ENCODE results near the gene IL37. TPM values are rescaled to one million over a fixed set of nuclear protein-coding genes. Genes with fewer than 3 reads are reported as not detected.

Gene IL37
- total and polyA plus RNA-seq, 9 donors: not detected

DNA sequence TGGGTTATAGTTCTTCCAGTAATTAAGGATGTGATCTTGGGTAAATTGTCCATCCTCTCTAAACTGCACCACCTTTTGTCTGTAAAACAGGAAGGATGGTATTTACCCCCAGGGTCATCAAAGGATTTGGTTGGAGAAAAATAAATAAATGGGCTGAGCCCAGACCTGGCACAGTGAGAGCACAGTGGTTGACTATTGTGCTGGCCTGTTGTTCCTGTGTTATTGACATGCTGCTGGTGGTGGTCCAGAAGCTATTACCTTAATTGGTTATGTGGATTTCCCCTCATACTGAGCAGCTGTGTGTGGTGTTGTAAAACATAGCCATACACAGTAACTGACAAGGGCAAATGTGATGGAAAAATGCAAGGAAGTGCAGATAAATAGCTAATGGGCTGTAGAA is 746 bp upstream of the IL37 start:
- H3K27ac ChIP-seq (ENCODE audit: low read length): no peak overlapping the region
- DNase-seq: no peak
- no peaks in the 10 kb centered on the region for H3K9me3 ChIP-seq (replicated peaks; ENCODE audit: control insufficient read depth, low read depth, low read length)
- no peaks in the 10 kb centered on the region for H3K36me3 ChIP-seq (ENCODE audit: control insufficient read depth, insufficient read depth, low read length)
- no peak overlapping the region for H3K4me3 ChIP-seq (ENCODE audit: low read length)
- H3K4me1 ChIP-seq (ENCODE audit: control insufficient read depth, insufficient read depth, low read length): no peaks in the 10 kb centered on the region
- no peaks in the 10 kb centered on the region for H3K27me3 ChIP-seq (ENCODE audit: control insufficient read depth, insufficient read depth, low read length)

DNA sequence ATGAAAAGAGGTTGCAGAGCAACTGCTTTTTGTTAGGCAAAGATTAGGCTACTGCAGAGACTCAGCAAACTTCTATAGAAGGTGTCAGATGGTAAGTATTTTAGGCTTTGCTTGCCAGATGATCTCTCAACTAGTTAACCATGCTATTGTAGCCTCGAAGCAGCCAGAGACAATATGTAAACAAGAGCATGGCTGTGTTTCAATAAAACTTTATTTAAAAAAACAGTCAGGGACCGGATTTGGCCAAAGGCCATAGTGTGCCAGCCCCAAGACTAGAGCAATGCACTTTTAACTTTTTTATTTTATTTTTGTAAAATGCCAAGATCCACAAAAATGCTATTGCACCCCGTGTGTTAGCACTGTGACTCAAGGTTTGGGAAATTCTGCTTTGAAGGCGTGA is 1.4 kb downstream of the IL37 start:
- Histone ChIP-seq H3K36me3 (ENCODE audit: control insufficient read depth, insufficient read depth, low read length) (no peaks in the 10 kb centered on the region), H3K27me3 (ENCODE audit: control insufficient read depth, insufficient read depth, low read length) (no peaks in the 10 kb centered on the region), H3K4me1 (ENCODE audit: control insufficient read depth, insufficient read depth, low read length) (no peaks in the 10 kb centered on the region), H3K9me3 (replicated peaks; ENCODE audit: control insufficient read depth, low read depth, low read length) (no peaks in the 10 kb centered on the region), H3K4me3 (ENCODE audit: low read length) (no peak overlapping the region), H3K27ac (ENCODE audit: low read length) (no peak overlapping the region)
- 100% methylated on average over 2 of the region's 4 CpGs for WGBS (ENCODE audit: insufficient coverage)
- DNase-seq: no peak

DNA sequence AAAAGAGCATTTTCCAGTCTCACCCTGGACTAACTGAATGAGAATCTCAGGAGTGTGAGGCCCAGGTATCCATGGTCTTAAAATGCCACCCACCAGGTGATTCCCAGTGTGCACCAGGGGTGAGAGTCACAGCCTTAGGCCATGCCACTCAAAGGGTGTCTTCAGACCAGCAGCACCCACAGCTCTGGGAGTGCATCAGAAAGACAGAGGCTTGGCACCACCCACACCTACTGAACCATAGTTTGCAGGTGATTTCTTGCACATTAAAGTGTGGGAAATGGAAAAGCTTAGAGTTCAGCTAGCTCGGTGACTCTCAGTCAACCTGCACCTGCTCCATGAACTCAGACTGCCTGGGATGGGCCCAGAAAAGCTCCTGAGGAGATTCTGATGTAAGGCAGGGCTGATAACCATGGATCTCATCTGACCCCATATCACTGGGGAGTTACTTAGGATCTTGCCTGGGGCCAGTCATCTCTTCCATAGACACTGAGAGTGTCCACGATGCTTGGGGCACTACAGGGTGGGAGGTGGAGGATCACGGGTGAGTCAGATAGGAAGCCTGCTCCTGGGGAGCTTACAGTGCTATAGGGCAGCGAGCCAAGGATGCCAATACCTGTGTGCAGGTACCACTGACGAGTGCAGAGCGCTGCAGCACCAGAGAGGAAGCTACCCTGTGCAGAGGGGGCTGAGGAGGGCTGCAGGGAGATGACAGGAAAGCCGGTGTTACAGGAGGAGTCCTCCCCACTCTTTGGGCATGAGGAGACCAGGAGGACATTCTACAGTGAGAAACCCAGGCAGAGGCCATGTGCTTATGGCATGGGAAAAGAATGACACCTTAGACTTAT is 4.6 kb downstream of the IL37 start:
- Histone ChIP-seq H3K36me3 (ENCODE audit: control insufficient read depth, insufficient read depth, low read length) (no peaks in the 10 kb centered on the region), H3K4me1 (ENCODE audit: control insufficient read depth, insufficient read depth, low read length) (no peaks in the 10 kb centered on the region), H3K4me3 (ENCODE audit: low read length) (no peak overlapping the region), H3K27ac (ENCODE audit: low read length) (no peak overlapping the region), H3K9me3 (replicated peaks; ENCODE audit: control insufficient read depth, low read depth, low read length) (no peaks in the 10 kb centered on the region), H3K27me3 (ENCODE audit: control insufficient read depth, insufficient read depth, low read length) (no peaks in the 10 kb centered on the region)
- WGBS (ENCODE audit: insufficient coverage): 69% methylated on average over 5 of the region's 7 CpGs
- DNase-seq: no peak

DNA sequence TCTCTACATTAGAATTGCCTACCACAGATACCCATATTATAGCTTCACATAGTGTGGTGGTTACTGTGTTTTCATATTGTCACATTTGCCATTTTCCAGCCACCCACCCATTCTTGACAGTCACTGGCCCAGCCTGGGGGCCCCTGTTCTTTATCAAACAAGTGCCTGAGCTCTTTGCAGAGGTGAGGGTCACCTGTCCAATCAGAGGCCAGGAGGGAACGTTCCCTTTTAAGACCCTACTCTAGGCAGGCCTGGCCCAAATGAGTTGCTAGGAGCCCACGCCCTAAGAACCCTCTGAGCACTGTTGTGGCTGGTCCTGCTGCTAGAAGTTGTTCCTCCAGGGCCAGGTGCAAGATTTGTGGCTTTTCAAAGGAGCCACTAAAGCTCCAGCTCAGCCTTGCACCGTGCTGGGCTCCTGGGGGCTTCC is 5.2 kb downstream of the IL37 start:
- H3K9me3 ChIP-seq (replicated peaks; ENCODE audit: control insufficient read depth, low read depth, low read length): no peaks in the 10 kb centered on the region
- no peaks in the 10 kb centered on the region for H3K36me3 ChIP-seq (ENCODE audit: control insufficient read depth, insufficient read depth, low read length)
- no peaks in the 10 kb centered on the region for H3K27me3 ChIP-seq (ENCODE audit: control insufficient read depth, insufficient read depth, low read length)
- no peak for DNase-seq
- no peak overlapping the region for H3K4me3 ChIP-seq (ENCODE audit: low read length)
- no peak overlapping the region for H3K27ac ChIP-seq (ENCODE audit: low read length)
- 60% methylated on average over 2 of the region's 3 CpGs for WGBS (ENCODE audit: insufficient coverage)
- no peaks in the 10 kb centered on the region for H3K4me1 ChIP-seq (ENCODE audit: control insufficient read depth, insufficient read depth, low read length)

DNA sequence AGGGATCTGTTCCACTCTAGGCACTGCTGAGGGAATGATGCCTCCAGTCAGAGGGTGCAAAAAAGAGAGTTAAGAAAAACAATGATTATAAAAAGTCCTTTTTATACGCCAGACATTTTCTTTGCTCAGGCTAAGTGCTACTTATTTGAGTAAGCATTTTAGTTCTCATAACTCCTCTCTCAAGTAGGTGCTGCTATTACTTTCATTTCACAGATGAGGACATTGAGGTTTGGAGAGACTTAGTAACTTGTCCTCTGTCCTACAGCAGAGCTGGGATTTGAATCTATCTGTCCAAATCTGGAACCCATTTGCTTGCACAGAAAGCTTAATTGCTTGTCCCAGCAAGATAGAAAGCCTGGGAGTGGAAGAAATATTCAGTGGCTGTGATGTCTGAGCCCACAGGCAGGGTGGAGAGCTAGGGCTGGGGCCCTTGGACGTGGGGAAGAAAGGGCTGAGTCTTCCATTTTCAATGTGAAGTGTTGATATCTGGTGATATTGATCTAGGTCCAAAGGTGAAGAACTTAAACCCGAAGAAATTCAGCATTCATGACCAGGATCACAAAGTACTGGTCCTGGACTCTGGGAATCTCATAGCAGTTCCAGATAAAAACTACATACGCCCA is 5.8 kb downstream of the IL37 start:
- no peaks in the 10 kb centered on the region for H3K27me3 ChIP-seq (ENCODE audit: control insufficient read depth, insufficient read depth, low read length)
- no peaks in the 10 kb centered on the region for H3K4me1 ChIP-seq (ENCODE audit: control insufficient read depth, insufficient read depth, low read length)
- no peaks in the 10 kb centered on the region for H3K36me3 ChIP-seq (ENCODE audit: control insufficient read depth, insufficient read depth, low read length)
- no peak overlapping the region for H3K4me3 ChIP-seq (ENCODE audit: low read length)
- DNase-seq: no peak
- WGBS (ENCODE audit: insufficient coverage): 64% methylated on average over 2 of the region's 4 CpGs
- H3K9me3 ChIP-seq (replicated peaks; ENCODE audit: control insufficient read depth, low read depth, low read length): no peaks in the 10 kb centered on the region
- H3K27ac ChIP-seq (ENCODE audit: low read length): no peak overlapping the region

DNA sequence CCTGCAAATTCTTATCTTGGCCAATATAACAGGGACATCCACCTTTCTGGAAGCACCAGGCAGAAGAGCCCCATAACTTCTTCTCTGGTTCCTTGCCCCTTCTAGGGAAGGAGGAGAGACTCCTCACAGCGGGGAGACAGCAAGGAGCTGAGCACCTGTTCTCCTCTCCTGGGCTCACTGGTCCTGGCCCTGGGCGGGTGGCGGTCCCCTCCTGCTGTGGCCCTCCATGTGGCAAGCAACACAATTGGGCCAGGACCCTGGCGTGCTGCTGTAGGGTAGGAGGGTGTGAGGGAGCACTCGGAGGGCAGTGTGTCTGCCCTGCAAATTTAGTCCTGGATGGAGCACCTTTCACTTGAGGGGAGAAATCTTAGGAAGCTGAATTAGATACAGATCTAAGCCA is 6.9 kb downstream of the IL37 start:
- H3K4me3 ChIP-seq (ENCODE audit: low read length): no peak overlapping the region
- no peaks in the 10 kb centered on the region for H3K9me3 ChIP-seq (replicated peaks; ENCODE audit: control insufficient read depth, low read depth, low read length)
- no peak for DNase-seq
- no peaks in the 10 kb centered on the region for H3K4me1 ChIP-seq (ENCODE audit: control insufficient read depth, insufficient read depth, low read length)
- no peak overlapping the region for H3K27ac ChIP-seq (ENCODE audit: low read length)
- no peaks in the 10 kb centered on the region for H3K27me3 ChIP-seq (ENCODE audit: control insufficient read depth, insufficient read depth, low read length)
- no peaks in the 10 kb centered on the region for H3K36me3 ChIP-seq (ENCODE audit: control insufficient read depth, insufficient read depth, low read length)
- WGBS (ENCODE audit: insufficient coverage): 72% methylated on average over 3 of the region's 5 CpGs

DNA sequence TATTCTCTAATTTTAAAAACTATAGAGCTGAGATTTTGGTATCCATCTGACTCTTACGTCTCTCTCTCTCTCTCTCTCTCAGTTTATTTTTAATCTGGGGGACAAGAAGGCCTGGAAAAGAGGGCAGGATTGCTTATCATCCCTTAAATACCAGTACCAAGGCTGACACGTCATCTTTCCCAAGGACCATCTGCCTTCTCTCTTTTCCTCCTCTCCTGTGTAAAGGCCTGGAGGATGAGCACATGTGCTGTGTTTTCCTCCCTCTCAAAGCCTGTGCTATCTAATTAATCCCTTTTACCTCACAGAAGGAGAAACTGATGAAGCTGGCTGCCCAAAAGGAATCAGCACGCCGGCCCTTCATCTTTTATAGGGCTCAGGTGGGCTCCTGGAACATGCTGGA is 7.3 kb downstream of the IL37 start:
- H3K27ac ChIP-seq (ENCODE audit: low read length): no peak overlapping the region
- no peaks in the 10 kb centered on the region for H3K4me1 ChIP-seq (ENCODE audit: control insufficient read depth, insufficient read depth, low read length)
- WGBS (ENCODE audit: insufficient coverage): 40% methylated on average over 1 of the region's 4 CpGs
- no peaks in the 10 kb centered on the region for H3K27me3 ChIP-seq (ENCODE audit: control insufficient read depth, insufficient read depth, low read length)
- H3K9me3 ChIP-seq (replicated peaks; ENCODE audit: control insufficient read depth, low read depth, low read length): no peaks in the 10 kb centered on the region
- H3K4me3 ChIP-seq (ENCODE audit: low read length): no peak overlapping the region
- H3K36me3 ChIP-seq (ENCODE audit: control insufficient read depth, insufficient read depth, low read length): no peaks in the 10 kb centered on the region
- no peak for DNase-seq

DNA sequence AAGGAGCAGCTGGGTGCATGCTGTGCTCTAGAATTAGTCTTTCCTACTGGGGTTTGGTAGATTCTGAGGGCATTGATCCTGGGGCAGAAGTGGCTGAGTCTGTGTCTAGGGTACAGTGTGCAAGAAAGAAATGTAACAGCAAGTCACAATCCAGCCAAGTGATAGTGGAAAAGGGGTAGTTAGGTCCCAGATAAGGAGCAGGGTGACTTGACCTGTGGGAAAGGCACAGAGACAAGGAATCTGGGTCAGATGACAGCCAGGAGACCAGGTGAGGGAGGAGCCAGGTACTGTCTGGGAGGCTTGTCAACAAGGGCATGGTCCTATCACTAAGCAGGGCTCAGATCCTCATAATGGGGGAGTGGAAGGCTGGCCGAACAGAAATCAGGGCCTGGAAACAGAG is 8.1 kb downstream of the IL37 start:
- no peak for DNase-seq
- Histone ChIP-seq H3K36me3 (ENCODE audit: control insufficient read depth, insufficient read depth, low read length) (no peaks in the 10 kb centered on the region), H3K4me3 (ENCODE audit: low read length) (no peak overlapping the region), H3K9me3 (replicated peaks; ENCODE audit: control insufficient read depth, low read depth, low read length) (no peaks in the 10 kb centered on the region), H3K27ac (ENCODE audit: low read length) (no peak overlapping the region), H3K27me3 (ENCODE audit: control insufficient read depth, insufficient read depth, low read length) (no peaks in the 10 kb centered on the region), H3K4me1 (ENCODE audit: control insufficient read depth, insufficient read depth, low read length) (no peaks in the 10 kb centered on the region)
- WGBS (ENCODE audit: insufficient coverage): no CpG with 5 or more reads among the region's 1 CpG

DNA sequence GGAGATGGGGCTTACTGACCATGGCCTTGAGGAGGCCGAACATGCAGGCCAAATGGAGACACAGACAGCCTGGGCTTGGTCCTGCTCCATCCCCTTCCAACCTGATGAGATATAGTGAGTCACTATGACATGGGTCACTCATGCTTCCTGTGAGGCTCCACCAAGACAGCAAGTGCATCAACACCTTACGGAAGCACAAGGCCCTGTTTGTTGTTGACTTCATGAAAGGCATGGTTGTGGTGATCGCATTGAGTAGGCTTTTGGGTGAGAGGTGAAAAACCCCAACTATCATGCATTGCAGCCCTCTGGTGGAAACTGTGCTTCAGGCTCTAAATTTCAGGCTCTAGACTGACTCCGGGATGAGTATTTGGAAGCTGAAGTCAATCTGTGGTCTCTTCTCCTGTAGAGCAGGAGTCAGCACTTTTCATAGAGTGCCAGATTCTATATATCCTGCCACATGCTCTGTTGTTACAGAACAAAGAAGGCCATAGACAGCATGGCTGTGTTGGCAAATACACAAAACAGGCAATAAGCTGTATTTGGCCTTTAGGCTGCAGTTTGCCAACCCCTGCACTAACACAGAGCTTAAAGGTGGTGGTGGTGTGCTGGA is 10.1 kb downstream of the IL37 start:
- Histone ChIP-seq H3K9me3 (replicated peaks; ENCODE audit: control insufficient read depth, low read depth, low read length) (no peaks in the 10 kb centered on the region), H3K36me3 (ENCODE audit: control insufficient read depth, insufficient read depth, low read length) (no peaks in the 10 kb centered on the region), H3K27me3 (ENCODE audit: control insufficient read depth, insufficient read depth, low read length) (no peaks in the 10 kb centered on the region), H3K4me1 (ENCODE audit: control insufficient read depth, insufficient read depth, low read length) (no peaks in the 10 kb centered on the region), H3K27ac (ENCODE audit: low read length) (no peak overlapping the region), H3K4me3 (ENCODE audit: low read length) (no peak overlapping the region)
- 0% methylated on average over 1 of the region's 4 CpGs for WGBS (ENCODE audit: insufficient coverage)
- DNase-seq: no peak

DNA sequence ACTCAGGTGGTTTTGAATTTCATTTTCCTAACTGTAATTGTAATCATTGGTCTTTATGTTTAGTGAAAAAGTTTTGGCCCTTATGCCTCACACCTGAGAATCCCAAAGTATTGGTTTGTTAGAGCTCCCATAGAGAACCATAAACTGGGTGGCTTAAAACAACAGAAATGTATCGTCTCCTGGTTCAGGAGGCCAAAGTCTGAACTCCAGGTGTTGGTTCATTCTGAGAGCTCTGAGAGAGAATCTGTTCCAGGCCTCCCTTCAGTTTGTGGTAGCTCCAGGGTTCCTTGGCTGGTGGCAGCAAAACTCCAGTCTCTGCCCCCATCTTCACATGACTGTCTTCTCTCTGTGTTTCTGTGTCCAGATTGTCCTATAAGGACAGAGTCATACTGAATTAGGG is 11.0 kb downstream of the IL37 start:
- Histone ChIP-seq H3K27ac (ENCODE audit: low read length) (no peak overlapping the region), H3K4me1 (ENCODE audit: control insufficient read depth, insufficient read depth, low read length) (no peaks in the 10 kb centered on the region), H3K27me3 (ENCODE audit: control insufficient read depth, insufficient read depth, low read length) (no peaks in the 10 kb centered on the region), H3K36me3 (ENCODE audit: control insufficient read depth, insufficient read depth, low read length) (no peaks in the 10 kb centered on the region), H3K4me3 (ENCODE audit: low read length) (no peak overlapping the region), H3K9me3 (replicated peaks; ENCODE audit: control insufficient read depth, low read depth, low read length) (no peaks in the 10 kb centered on the region)
- DNase-seq: no peak
- no CpG with 5 or more reads among the region's 1 CpG for WGBS (ENCODE audit: insufficient coverage)

Measured in muscle of leg (tissue), 11 donors.